HG03558 (cell line): ENCODE results near the gene KRT76.

Experiments used
- ATAC-seq: cut with Tn5 transposase; IDR thresholded peaks from one replicate; pipeline ENCODE4 v1.9.1; 2021; ENCODE audit warnings: moderate number of reproducible peaks; ENCODE audit not compliant: unreplicated experiment; ENCODE audit errors: extremely low read depth

Gene KRT76

GRCh38 chr12:52787324-52788191 lies 10.4 kb upstream of the KRT76 start:
- ATAC-seq: no peak

GRCh38 chr12:52784909-52785308 lies 7.8 kb upstream of the KRT76 start:
- no peak for ATAC-seq

GRCh38 chr12:52783563-52784316 lies 6.6 kb upstream of the KRT76 start:
- ATAC-seq: no peak

GRCh38 chr12:52782502-52782901 lies 5.4 kb upstream of the KRT76 start:
- ATAC-seq: no peak

GRCh38 chr12:52781399-52782082 lies 4.4 kb upstream of the KRT76 start:
- ATAC-seq: no peak

- no peak for ATAC-seq
Observed at GRCh38 chr12:52779914-52780313, 2.8 kb upstream of the KRT76 start.

- no peak for ATAC-seq
Observed at GRCh38 chr12:52778833-52779232, 1.7 kb upstream of the KRT76 start.

GRCh38 chr12:52777566-52777965 lies 421 bp upstream of the KRT76 start:
- no peak for ATAC-seq

- ATAC-seq: no peak
Observed at GRCh38 chr12:52776435-52776834, 710 bp downstream of the KRT76 start.

GRCh38 chr12:52774629-52775250 lies 2.4 kb downstream of the KRT76 start:
- no peak for ATAC-seq

GRCh38 chr12:52772772-52773171 lies 4.4 kb downstream of the KRT76 start:
- ATAC-seq: no peak

GRCh38 chr12:52772188-52772587 lies 5.0 kb downstream of the KRT76 start:
- no peak for ATAC-seq

GRCh38 chr12:52771505-52771904 lies 5.6 kb downstream of the KRT76 start:
- no peak for ATAC-seq

GRCh38 chr12:52771088-52771487 lies 6.1 kb downstream of the KRT76 start:
- no peak for ATAC-seq

- ATAC-seq: no peak
Observed at GRCh38 chr12:52769946-52770345, 7.2 kb downstream of the KRT76 start.

GRCh38 chr12:52769354-52769753 lies 7.8 kb downstream of the KRT76 start:
- ATAC-seq: no peak

- no peak for ATAC-seq
Observed at GRCh38 chr12:52768479-52769200, 8.5 kb downstream of the KRT76 start.

- no peak for ATAC-seq
Observed at GRCh38 chr12:52767427-52767826, 9.7 kb downstream of the KRT76 start.

- ATAC-seq: no peak
Observed at GRCh38 chr12:52767020-52767379, 10.1 kb downstream of the KRT76 start.
